Kasumi-1 (cell line): Measurements from ENCODE around the gene VPS4A.

Experiments
- DNase-seq, 2 experiments: peaks; one replicate each; lab custom pipeline; 2025; lab: John Stamatoyannopoulos, UW

The VPS4A gene

GRCh38 chr16:69307091-69307490 is 4.1 kb upstream of the VPS4A start:
- DNase-seq = no peak

DNA sequence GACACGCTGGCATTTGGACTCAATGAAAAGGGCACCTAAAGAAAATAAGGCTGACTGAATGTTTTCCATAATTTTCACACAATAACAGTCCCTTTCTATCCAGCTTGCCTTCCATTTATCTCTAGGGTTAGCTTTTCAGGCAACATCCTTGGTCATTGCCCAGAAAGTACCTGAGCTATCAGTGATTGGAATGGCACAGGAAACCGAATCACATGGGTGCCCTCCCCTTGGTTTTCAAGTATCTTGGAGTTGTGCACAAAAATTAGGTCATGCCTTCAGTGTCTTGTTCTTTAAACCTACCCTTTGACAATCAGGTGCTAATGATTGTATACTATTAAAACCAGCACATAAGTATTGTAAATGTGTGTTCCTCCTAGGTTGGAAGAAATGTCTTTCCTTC is 3.3 kb upstream of the VPS4A start:
- no peak for DNase-seq

- DNase-seq = no peak
Observed at GRCh38 chr16:69309316-69309715, 1.8 kb upstream of the VPS4A start.

DNA sequence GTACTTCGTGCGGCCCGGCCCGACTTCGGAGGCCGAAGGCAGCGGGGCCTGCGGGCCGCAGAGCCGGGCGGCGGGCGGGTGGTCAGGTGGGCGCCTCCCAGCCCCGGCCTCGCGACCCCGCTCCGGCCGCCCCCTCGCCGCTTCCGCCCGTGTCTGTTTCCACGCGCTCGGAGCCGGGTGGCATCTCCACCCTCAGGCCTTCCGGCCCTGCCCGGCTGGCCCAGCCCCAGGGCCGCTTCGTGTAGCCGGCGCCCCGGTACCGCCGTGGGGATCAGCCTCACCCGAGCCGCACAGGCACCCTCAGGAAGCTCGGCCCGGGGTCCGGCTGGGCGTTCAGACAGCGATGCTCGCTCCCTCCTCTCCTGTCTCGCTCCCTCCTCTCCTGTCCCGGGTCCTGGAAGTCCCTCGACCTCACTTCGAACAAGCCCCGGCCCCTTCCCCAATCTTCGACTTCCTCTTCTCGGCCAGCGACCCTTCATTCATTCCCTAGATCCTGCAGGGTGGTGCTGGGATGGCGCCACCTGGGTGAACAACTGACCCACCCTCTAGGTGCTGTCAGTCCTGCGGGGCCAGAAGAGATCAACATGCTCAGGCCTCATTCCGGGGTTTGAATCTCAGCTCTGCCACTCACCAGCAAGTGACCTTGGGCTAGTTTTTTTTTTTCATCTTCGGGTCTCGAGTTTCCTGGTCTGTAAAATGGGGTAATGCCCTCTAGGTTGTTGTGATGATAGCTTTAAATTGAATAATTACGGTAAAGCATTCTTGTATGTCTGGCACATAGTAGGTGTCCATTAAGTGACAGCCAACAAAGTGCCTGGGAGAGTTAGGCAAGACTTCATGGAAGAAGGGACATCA is 610 bp downstream of the VPS4A start:
- DNase-seq = peak; percentile 9 to 41

DNA sequence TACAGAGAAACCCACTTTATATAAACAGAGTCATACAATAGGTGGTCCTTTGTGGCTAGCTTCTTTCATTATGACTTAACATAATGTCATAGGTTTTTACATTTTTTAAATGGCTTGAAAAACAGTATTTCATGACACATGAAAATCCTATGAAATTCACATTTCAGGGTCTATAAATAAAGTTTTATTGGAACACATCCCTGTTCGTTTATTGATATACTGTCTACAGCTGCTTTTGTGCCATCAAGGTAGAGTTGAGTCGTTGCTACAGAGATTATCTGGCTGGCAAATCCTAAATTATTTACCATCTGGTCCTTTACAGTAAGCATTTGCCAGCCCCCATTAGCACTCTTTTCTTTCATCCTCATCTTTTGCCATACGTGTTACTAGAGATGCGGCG is 2.3 kb downstream of the VPS4A start:
- DNase-seq = no peak

GRCh38 chr16:69314534-69314933 is 3.4 kb downstream of the VPS4A start:
- no peak for DNase-seq

DNA sequence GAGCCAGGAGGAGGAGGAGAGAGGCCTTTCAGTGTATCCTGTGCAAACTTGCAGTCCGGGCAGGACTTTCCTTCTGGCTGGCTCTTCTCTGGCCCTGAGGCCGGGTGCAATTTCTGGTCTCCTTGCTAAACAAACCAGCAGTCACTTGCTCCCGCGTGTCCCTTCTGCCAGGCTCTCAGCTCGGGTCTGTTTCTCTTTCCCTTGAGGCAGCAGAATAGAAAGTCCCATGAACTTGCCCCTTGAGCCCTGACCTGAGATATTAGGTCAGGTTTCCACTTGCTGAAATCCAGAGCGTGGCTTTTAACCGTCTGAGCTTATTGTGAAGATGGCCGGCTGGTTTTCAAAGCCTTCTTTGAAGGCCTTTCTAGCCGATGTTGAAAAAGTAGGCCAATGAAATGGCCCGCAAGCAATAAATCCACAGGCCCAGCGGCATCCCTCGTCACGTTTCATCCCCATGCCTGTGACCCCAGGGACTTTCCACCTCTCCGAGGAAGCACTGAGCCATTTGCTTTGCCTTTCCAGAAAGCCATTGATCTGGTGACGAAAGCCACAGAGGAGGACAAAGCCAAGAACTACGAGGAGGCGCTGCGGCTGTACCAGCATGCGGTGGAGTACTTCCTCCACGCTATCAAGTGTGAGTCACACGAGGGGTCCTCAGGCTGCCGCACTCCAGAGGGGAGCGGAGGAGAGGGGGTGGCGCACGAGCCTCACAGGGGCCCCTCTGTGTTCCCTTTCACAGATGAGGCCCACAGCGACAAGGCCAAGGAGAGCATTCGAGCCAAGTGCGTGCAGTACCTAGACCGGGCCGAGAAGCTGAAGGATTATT is 4.5 kb downstream of the VPS4A start:
- DNase-seq = no peak

- no peak for DNase-seq
Observed at GRCh38 chr16:69316595-69317034, 5.5 kb downstream of the VPS4A start.

GRCh38 chr16:69318177-69318910 is 7.2 kb downstream of the VPS4A start:
- no peak for DNase-seq

DNA sequence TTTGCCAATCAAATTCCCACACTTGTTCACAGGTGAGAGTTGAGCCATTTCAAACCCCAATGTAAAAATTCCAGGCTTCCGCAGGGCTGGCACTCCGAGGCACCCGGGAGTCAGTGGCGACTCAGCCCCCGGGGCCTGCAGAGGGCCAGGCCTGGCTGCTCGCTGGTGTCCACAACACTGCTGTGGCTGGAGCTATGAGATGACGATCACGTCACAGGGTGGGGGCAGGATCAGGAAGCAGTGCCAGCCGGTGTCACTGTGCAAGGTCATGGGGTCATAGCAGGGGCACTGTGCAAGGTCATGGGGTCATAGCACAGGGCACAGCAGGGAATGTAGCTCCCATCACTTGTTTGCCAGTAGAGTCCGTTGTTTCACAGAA is 7.8 kb downstream of the VPS4A start:
- no peak for DNase-seq

GRCh38 chr16:69319381-69319780 is 8.2 kb downstream of the VPS4A start:
- no peak for DNase-seq

DNA sequence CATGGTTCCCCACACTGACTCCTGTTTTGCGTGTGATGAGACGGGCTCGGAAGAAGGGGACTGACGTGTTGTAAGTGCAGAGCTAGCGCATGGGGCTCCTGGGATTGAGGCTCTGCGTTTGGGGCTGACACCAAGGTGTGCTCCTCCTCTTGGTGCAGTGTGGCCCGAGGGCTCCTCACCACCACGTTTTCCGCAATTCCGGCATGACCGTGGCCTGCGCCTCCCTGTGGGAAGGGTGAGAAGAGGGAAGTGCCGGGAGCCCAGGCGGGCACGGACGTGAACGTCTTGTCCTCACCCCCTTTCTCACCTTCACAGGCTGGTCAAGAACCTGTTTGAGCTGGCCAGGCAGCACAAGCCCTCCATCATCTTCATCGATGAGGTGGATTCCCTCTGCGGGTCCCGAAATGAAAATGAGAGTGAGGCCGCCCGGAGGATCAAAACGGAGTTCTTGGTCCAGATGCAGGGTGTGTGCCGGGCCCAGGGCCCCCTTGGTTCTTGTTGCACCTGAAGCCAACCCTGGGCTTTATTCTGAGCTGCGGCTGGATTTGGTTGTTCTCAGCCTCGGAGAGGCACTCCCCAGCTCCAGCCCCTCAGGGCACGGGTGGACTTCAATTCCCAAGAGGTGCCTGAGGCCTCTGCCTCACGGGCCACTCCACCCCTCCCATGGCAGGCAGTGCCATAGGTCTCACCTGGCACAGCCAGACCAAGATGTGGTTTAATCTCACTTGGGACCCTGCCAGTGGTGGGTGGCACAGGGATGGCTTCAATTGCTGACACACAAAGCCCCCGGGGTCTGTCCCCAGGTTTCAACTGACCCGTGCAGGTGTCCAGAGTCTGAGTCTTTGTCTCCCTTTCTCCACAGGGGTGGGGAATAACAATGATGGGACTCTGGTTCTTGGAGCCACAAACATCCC is 8.9 kb downstream of the VPS4A start:
- DNase-seq = no peak

- no peak for DNase-seq
Observed at GRCh38 chr16:69320740-69321073, 9.6 kb downstream of the VPS4A start.

DNA sequence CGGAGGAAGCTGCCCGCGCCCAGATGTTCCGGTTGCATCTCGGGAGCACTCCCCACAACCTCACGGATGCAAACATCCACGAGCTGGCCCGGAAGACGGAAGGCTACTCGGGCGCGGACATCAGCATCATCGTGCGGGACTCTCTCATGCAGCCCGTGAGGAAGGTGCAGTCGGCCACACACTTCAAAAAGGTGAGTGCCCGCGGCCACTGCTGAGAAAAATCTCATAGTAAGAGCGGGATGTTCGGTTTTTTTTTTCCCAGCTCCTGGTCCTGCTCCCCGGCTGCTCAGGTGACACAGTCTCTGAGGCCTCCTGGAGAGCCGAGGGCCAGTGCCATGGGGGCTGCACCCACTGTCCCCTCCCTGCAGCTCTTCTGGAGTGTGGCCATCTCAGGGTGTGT is 9.9 kb downstream of the VPS4A start:
- no peak for DNase-seq

GRCh38 chr16:69322343-69322742 is 11.2 kb downstream of the VPS4A start:
- DNase-seq = no peak

DNA sequence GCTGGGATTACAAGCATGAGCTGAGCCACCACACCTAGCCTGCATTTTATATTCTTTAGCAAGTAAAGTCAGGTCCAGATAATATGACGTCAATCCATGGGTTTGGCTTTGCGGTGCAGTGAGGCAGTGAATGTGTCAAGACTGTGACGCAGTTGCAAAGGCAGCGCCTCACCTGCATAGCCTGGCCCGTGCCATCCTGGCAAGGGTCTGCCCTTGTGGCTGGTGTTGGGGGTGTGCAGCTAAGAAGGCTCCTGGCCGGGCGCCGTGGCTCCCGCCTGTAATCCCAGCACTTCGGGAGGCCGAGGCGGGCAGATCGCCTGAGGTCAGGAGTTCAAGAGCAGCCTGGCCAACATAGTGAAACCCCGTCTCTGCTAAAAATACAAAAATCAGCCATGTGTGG is 12.3 kb downstream of the VPS4A start:
- DNase-seq = no peak

- DNase-seq = no peak
Observed at GRCh38 chr16:69324013-69324531, 12.9 kb downstream of the VPS4A start.

DNA sequence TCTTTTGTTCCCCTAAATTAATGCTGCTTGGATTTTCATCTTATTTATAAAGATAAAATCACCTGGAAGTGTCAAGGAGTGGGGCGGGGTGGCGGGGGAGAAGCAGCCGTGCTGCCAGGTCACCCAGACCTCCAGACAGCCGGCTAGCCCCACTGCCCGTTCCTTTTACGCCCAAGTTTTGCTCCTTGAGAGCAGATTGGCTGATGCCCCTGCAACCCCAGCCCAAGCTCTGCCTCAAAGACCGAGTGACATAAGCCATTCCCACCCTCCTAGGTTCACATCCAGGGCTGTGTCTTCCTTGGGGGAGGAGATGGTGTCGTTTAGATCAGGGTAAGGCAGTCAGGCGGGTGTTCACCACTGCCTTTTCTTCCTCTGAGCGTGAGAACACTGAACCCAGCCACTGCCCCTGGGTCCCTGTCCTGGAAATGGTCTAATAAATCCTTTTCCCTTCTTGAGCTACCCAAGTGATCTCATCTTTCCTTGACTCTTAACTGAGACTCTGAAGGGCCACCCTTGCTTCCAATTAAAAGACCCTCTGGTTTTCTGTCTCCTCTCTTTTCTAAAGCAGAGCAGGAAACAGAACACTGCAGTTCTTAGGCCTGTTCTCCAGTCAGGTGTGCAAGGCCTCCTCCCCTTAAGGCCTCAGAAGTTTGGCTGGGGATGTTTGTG is 13.6 kb downstream of the VPS4A start:
- DNase-seq = no peak

DNA sequence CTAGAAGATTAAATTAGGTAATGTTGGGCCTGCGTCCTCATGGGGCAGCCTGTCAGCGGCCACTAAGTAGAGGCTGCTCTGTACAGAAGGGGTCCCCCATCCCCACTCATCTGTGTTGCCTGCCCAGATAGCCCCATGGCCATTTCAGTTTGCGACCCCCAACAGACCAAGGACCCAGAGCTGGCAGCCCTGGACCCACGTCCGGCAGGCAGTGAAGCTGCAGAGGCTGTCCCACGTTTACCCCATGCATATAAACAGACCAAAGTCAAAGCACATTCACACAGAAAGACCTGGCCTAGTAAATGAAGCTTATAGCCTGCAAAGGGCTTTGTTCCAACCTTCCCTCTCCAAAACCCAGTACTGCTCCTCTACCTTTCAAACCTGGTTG is 14.6 kb downstream of the VPS4A start:
- DNase-seq = no peak

GRCh38 chr16:69326172-69326873 is 15.2 kb downstream of the VPS4A start:
- DNase-seq = no peak
